Fibroblast of lung (primary cell): Measurements from ENCODE around the gene APBA2.

Experiments used
- CTCF ChIP-seq, 2 donors: IDR thresholded peaks in 1 of 2; conservative IDR thresholded peaks in 1 of 2; 1 replicate in 1 of 2; 2 replicates in 1 of 2; pipeline ENCODE4 v1.5.1; 2011 to 2012; ENCODE audit warnings: low read length in 2 of 2, control low read depth in 1 of 2, inconsistent platforms in 1 of 2, low read depth in 1 of 2, mild to moderate bottlenecking in 1 of 2
- EZH2 ChIP-seq: IDR thresholded peaks from 2 replicates; pipeline ENCODE4 v1.5.1; 2012; ENCODE audit warnings: low read length, control low read depth, mild to moderate bottlenecking; ENCODE audit errors: missing control alignments

DNA sequence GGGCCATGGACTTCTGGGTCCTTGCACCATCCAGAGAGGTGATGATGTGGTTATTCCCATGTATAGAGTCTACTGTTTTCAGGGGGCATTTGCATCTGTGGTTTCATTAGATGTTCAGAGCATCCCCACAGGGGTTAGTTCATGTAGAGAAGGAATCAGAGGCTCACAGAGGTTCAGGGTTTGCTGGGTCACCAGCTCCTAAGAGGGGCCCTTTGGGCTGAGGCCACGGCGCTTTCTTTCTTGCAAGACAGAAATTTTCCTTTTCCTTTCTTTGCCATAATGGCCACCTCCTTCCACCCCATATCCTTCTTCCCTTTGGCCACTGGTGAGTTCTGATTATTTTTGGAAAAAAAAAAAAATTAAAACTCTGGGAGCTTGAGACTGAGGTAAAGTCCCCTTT lies 62.3 kb downstream of the APBA2 start:
- TF ChIP-seq CTCF (conservative IDR thresholded peaks at IDR 0.05 in 1 of 2, IDR thresholded peaks at IDR 0.05 in 1 of 2; ENCODE audit: low read depth in 1 of 2, low read length in 2 of 2) (no peak), EZH2 (no peak)
